ENCODE results near the gene SLC24A1. TPM values are rescaled to one million over a fixed set of nuclear protein-coding genes. Genes with fewer than 3 reads are reported as not detected.

Gene SLC24A1
- total and polyA plus RNA-seq, 2 of the 13 experiments (the other 11 are each of a cell fraction or from before 2014, with no cell fraction given): 5.9 to 8.3 TPM

- TF ChIP-seq, protein P1, sequence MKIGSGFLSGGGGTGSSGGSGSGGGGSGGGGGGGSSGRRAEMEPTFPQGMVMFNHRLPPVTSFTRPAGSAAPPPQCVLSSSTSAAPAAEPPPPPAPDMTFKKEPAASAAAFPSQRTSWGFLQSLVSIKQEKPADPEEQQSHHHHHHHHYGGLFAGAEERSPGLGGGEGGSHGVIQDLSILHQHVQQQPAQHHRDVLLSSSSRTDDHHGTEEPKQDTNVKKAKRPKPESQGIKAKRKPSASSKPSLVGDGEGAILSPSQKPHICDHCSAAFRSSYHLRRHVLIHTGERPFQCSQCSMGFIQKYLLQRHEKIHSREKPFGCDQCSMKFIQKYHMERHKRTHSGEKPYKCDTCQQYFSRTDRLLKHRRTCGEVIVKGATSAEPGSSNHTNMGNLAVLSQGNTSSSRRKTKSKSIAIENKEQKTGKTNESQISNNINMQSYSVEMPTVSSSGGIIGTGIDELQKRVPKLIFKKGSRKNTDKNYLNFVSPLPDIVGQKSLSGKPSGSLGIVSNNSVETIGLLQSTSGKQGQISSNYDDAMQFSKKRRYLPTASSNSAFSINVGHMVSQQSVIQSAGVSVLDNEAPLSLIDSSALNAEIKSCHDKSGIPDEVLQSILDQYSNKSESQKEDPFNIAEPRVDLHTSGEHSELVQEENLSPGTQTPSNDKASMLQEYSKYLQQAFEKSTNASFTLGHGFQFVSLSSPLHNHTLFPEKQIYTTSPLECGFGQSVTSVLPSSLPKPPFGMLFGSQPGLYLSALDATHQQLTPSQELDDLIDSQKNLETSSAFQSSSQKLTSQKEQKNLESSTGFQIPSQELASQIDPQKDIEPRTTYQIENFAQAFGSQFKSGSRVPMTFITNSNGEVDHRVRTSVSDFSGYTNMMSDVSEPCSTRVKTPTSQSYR (CRISPR knock-in tag; IDR thresholded peaks at IDR 0.05; ENCODE audit: borderline replicate concordance): peak; percentile 61; the same call in 1 of the 2 replicates
- TF ChIP-seq ZFP90 (CRISPR knock-in tag; IDR thresholded peaks at IDR 0.05; ENCODE audit: borderline replicate concordance) (no peak), ZNF513 (CRISPR knock-in tag; conservative IDR thresholded peaks at IDR 0.05) (no peak), ELF3 (CRISPR knock-in tag; IDR thresholded peaks at IDR 0.05) (peak; percentile 37; the same call in 1 of the 2 replicates), ZNF263 (CRISPR knock-in tag; IDR thresholded peaks at IDR 0.05) (peak; percentile 100), SMC3 (IDR thresholded peaks at IDR 0.05; ENCODE audit: low read length) (peak; percentile 54; the same call in 1 of the 2 replicates)
Measured at GRCh38 chr15:65638681-65639089, 16.9 kb downstream of the SLC24A1 start (continued).

- Histone ChIP-seq H3K9me3 (ENCODE audit: low read length) (no peaks in the 10 kb centered on the region), H3K27me3 (ENCODE audit: control insufficient read depth in 1 of 2, insufficient read depth in 2 of 2, low read length in 2 of 2) (no peaks in the 10 kb centered on the region; a peak in 1 of 5 replicates), H3K79me2 (ENCODE audit: insufficient read depth, low read length) (no peaks in the 10 kb centered on the region), H3K4me3 (replicated peaks in 1 of 3; ENCODE audit: insufficient read depth in 1 of 3, low read depth in 2 of 3, low read length in 3 of 3) (no peak overlapping the region), H3K4me2 (ENCODE audit: low read depth, low read length) (no peak overlapping the region), H2AFZ (ENCODE audit: low read length) (no peak overlapping the region), H3K4me1 (ENCODE audit: insufficient read depth, low read length) (peaks cover 5% of the 10 kb centered on the region; the same call in 1 of the 2 replicates), H3K27ac (ENCODE audit: extremely low read length, insufficient read depth, low read length) (no peak overlapping the region), H3K9ac (ENCODE audit: insufficient read depth, low read depth, low read length) (no peak overlapping the region), H4K20me1 (ENCODE audit: insufficient read depth, low read length) (no peaks in the 10 kb centered on the region), H3K36me3 (replicated peaks in 1 of 2; ENCODE audit: control insufficient read depth in 1 of 2, insufficient read depth in 2 of 2, low read length in 2 of 2) (no peaks in the 10 kb centered on the region)
- ATAC-seq (no peak), DNase-seq (ENCODE audit: low spot score) (no peak), FAIRE-seq (no peak)
- BruUV-seq (replicated peaks): no TSS peak
- 85% methylated on average over 4 of the region's 6 CpGs for WGBS (ENCODE audit: low lambda C conversion rate)
- CTCF ChIA-PET (ENCODE audit: low intra/inter-chr PET ratio, low total read pairs): interaction anchor here (2.3 kb wide), 1 partner anchor 218 kb away, joined by 12 read pairs; no protein-coding TSS in a partner anchor
- in situ Hi-C loops (cut with HindIII; ENCODE audit: extremely low pct_ligation_motif_present, low pct_unique_long_range_greater_than_20kb) (loop anchor here (25.0 kb wide), 1 partner anchor 223 kb away; the partner anchor contains the start of gene RAB11A), intact Hi-C loops (cut with micrococcal nuclease; ENCODE audit: unreplicated experiment) (loop anchor here (2.0 kb wide), 2 partner anchors 195 to 217 kb away; no protein-coding TSS in a partner anchor)
- POLR2A ChIA-PET: no interaction called here
- no peak for TF ChIP-seq ZNF431 (CRISPR knock-in tag; IDR thresholded peaks at IDR 0.05; ENCODE audit: borderline replicate concordance, low read depth)
- no peak for TF ChIP-seq AKNA (CRISPR knock-in tag; IDR thresholded peaks at IDR 0.05; ENCODE audit: borderline replicate concordance)
- TF ChIP-seq ZNF7 (CRISPR knock-in tag; IDR thresholded peaks at IDR 0.05): no peak
- no peak for TF ChIP-seq MED13 (CRISPR knock-in tag; IDR thresholded peaks at IDR 0.05)
- no peak for TF ChIP-seq ZNF550 (CRISPR knock-in tag; IDR thresholded peaks at IDR 0.05; ENCODE audit: borderline replicate concordance)
- no peak for TF ChIP-seq PAF1 (CRISPR knock-in tag; IDR thresholded peaks at IDR 0.05)
- no peak for TF ChIP-seq ZNF501 (CRISPR knock-in tag; IDR thresholded peaks at IDR 0.05)
Measured at GRCh38 chr15:65639509-65639908, 17.8 kb downstream of the SLC24A1 start.
